Ascending aorta (tissue), 2 donors: ENCODE measurements around the gene RANBP1. TPM values are rescaled to one million over a fixed set of nuclear protein-coding genes. Genes with fewer than 3 reads are reported as not detected.

Source experiments
- DNase-seq, 2 donors: peaks; one replicate each; pipeline ENCODE4 v3.0.0-alpha.2; 2019; ENCODE audit warnings: low spot score in 2 of 2
- H3K27ac ChIP-seq, 2 donors: fragments of 200-600 bp; sonication (generic); one replicate each; pipeline ENCODE4 v1.5.1; 2016 to 2017; ENCODE audit warnings: mild to moderate bottlenecking in 1 of 2
- H3K27me3 ChIP-seq: fragments of 200-600 bp; sonication (generic); one replicate; pipeline ENCODE4 v1.5.1; 2017
- H3K36me3 ChIP-seq, 2 donors: fragments of 200-600 bp; sonication (generic); one replicate each; pipeline ENCODE4 v1.5.1; 2016
- H3K4me1 ChIP-seq, 2 donors: fragments of 200-600 bp; sonication (generic); one replicate each; pipeline ENCODE4 v1.5.1; 2016 to 2017; ENCODE audit warnings: mild to moderate bottlenecking in 1 of 2
- H3K4me3 ChIP-seq, 2 donors: fragments of 200-600 bp; sonication (generic); one replicate each; pipeline ENCODE4 v1.5.1; 2016 to 2017; ENCODE audit warnings: mild to moderate bottlenecking in 1 of 2
- H3K9me3 ChIP-seq, 2 donors: fragments of 200-600 bp; sonication (generic); one replicate each; pipeline ENCODE4 v1.5.1; 2016
- CTCF ChIP-seq, 3 experiments: fragments of 200-600 bp in 2 of 3; fragments of 450-650 bp in 1 of 3; sonication (generic) in 2 of 3; IDR thresholded peaks; one replicate each; pipeline ENCODE4 v1.5.1; 2016 to 2019; ENCODE audit warnings: antibody characterized with exemption in 3 of 3, mild to moderate bottlenecking in 1 of 3, moderate library complexity in 1 of 3
- intact Hi-C: fragments of 100-400 bp; cut with DNase I; formaldehyde crosslinking; loops from one replicate; pipeline ENCODE4 v1.15.1; 2023
- total RNA-seq: library from RNA; depleted of rRNA; stranded (reverse); fragments of >200 nt; gene quantifications from one replicate; pipeline ENCODE4 v1.1.0, GENCODE V29; 2016

RANBP1 gene
- total RNA-seq, 1 donor from 2014 or later, result 302 TPM

GRCh38 chr22:20149257-20150250 is 33.6 kb downstream of the RANBP1 start:
- intact Hi-C loops, result no loop called here

GRCh38 chr22:20150381-20151275 is 34.7 kb downstream of the RANBP1 start, which contains the start of gene CCDC188:
CCDC188 (minus strand) TSS chr22:20151055; CDS start chr22:20150986, 69 bp downstream.
- Histone ChIP-seq H3K4me3 (no peak within 1 kb of the TSS), H3K9me3 (no peaks in the 10 kb centered on the region), H3K27me3 (peaks cover 4% of the 10 kb centered on the region), H3K4me1 (no peaks in the 10 kb centered on the region), H3K27ac (no peak within 1 kb of the TSS), H3K36me3 (peaks cover 0 to under 1% of the 10 kb centered on the region in 2 donors)
- intact Hi-C loops, result no loop called here
- no peak for TF ChIP-seq CTCF (IDR thresholded peaks at IDR 0.05)
- no peak for DNase-seq

More at GRCh38 chr22:20149257-20150250, 33.6 kb downstream of the RANBP1 start:
- DNase-seq, result no peak
- Histone ChIP-seq H3K27me3 (peaks cover 4% of the 10 kb centered on the region), H3K9me3 (no peaks in the 10 kb centered on the region), H3K4me3 (no peak overlapping the region), H3K36me3 (peaks cover 6 to 7% of the 10 kb centered on the region in 2 donors), H3K27ac (no peak overlapping the region), H3K4me1 (no peaks in the 10 kb centered on the region)
- TF ChIP-seq CTCF (IDR thresholded peaks at IDR 0.05), result no peak

GRCh38 chr22:20151276-20151588 is 35.3 kb downstream of the RANBP1 start:
- H3K4me1 ChIP-seq, result no peaks in the 10 kb centered on the region
- TF ChIP-seq CTCF (IDR thresholded peaks at IDR 0.05), result no peak
- DNase-seq, result no peak
- peaks cover 4% of the 10 kb centered on the region for H3K27me3 ChIP-seq
- no peak overlapping the region for H3K27ac ChIP-seq
- H3K9me3 ChIP-seq, result no peaks in the 10 kb centered on the region
- H3K36me3 ChIP-seq, result no peaks in the 10 kb centered on the region
- intact Hi-C loops, result no loop called here
- no peak overlapping the region for H3K4me3 ChIP-seq

GRCh38 chr22:20152464-20152890 is 36.6 kb downstream of the RANBP1 start:
- no peak for TF ChIP-seq CTCF (IDR thresholded peaks at IDR 0.05)
- no peak for DNase-seq
- intact Hi-C loops, result no loop called here

GRCh38 chr22:20153945-20154344 is 38.0 kb downstream of the RANBP1 start:
- intact Hi-C loops, result no loop called here
- Histone ChIP-seq H3K27me3 (peaks cover 4% of the 10 kb centered on the region), H3K4me1 (no peaks in the 10 kb centered on the region), H3K36me3 (no peaks in the 10 kb centered on the region), H3K4me3 (no peak overlapping the region), H3K27ac (no peak overlapping the region), H3K9me3 (no peaks in the 10 kb centered on the region)
- TF ChIP-seq CTCF (IDR thresholded peaks at IDR 0.05), result no peak
- no peak for DNase-seq

More at GRCh38 chr22:20152464-20152890, 36.6 kb downstream of the RANBP1 start:
- Histone ChIP-seq H3K27me3 (peaks cover 4% of the 10 kb centered on the region), H3K36me3 (no peaks in the 10 kb centered on the region), H3K27ac (no peak overlapping the region), H3K4me1 (no peaks in the 10 kb centered on the region), H3K9me3 (no peaks in the 10 kb centered on the region), H3K4me3 (no peak overlapping the region)
